ENCODE data around the gene ITGAE.

- TF ChIP-seq, protein P1, sequence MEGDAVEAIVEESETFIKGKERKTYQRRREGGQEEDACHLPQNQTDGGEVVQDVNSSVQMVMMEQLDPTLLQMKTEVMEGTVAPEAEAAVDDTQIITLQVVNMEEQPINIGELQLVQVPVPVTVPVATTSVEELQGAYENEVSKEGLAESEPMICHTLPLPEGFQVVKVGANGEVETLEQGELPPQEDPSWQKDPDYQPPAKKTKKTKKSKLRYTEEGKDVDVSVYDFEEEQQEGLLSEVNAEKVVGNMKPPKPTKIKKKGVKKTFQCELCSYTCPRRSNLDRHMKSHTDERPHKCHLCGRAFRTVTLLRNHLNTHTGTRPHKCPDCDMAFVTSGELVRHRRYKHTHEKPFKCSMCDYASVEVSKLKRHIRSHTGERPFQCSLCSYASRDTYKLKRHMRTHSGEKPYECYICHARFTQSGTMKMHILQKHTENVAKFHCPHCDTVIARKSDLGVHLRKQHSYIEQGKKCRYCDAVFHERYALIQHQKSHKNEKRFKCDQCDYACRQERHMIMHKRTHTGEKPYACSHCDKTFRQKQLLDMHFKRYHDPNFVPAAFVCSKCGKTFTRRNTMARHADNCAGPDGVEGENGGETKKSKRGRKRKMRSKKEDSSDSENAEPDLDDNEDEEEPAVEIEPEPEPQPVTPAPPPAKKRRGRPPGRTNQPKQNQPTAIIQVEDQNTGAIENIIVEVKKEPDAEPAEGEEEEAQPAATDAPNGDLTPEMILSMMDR (conservative IDR thresholded peaks at IDR 0.05; ENCODE audit: low read depth, low read length) = no peak
- TF ChIP-seq EZH2 (IDR thresholded peaks at IDR 0.05; ENCODE audit: borderline replicate concordance, low read depth, low read length, poor library complexity, severe bottlenecking) = no peak
These were observed 53.2 kb downstream of the ITGAE start for GRCh38 chr17:3747805-3748204.

All from A673 (cell line).